H1 (cell line): ENCODE measurements around the gene PGLYRP2. TPM values are rescaled to one million over a fixed set of nuclear protein-coding genes. Genes with fewer than 3 reads are reported as not detected.

Experiments used
- CTCF ChIA-PET: fragments of 300-600 bp; sonication (Branson Sonifier 250); formaldehyde crosslinking; loops from one replicate; lab custom pipeline; 2021; ENCODE audit not compliant: partially characterized antibody; lab: Charles Lee
- POLR2A ChIA-PET: fragments of 300-600 bp; sonication (Branson Sonifier 250); formaldehyde crosslinking; loops from one replicate; lab custom pipeline; 2021; ENCODE audit warnings: inconsistent platforms; ENCODE audit not compliant: partially characterized antibody; lab: Charles Lee
- DNase-seq, 2 experiments: peaks; one replicate each; pipeline versions ENCODE4 v3.0.0 to v3.0.0-alpha.2; 2010 to 2022; ENCODE audit warnings: low spot score in 2 of 2, low read depth in 1 of 2, mixed read lengths in 1 of 2
- FAIRE-seq: peaks from 2 replicates; lab custom pipeline; 2011; peaks lifted over from hg19 to GRCh38; lab: Jason Lieb, UNC
- H2AFZ ChIP-seq: 2 replicates; pipeline ENCODE4 v1.8.1; 2012; ENCODE audit warnings: low read length, inconsistent platforms
- H2AK5ac ChIP-seq: 2 replicates; pipeline ENCODE4 v1.6.1; 2013; ENCODE audit warnings: low read depth, low read length
- H2BK120ac ChIP-seq: replicated peaks from 2 replicates; pipeline ENCODE3; 2013; ENCODE audit warnings: low read depth, low read length, inconsistent platforms
- H2BK12ac ChIP-seq: 2 replicates; pipeline ENCODE4 v1.6.1; 2013; ENCODE audit warnings: low read depth, low read length
- H2BK15ac ChIP-seq: 2 replicates; pipeline ENCODE4 v1.6.1; 2013; ENCODE audit warnings: low read length
- H2BK20ac ChIP-seq: 2 replicates; pipeline ENCODE4 v1.6.1; 2013; ENCODE audit warnings: low read length
- H2BK5ac ChIP-seq: 2 replicates; pipeline ENCODE4 v1.6.1; 2013; ENCODE audit warnings: low read depth, low read length
- H3K14ac ChIP-seq: 2 replicates; pipeline ENCODE4 v1.6.1; 2013; ENCODE audit warnings: inconsistent platforms; ENCODE audit not compliant: insufficient read length
- H3K18ac ChIP-seq: 2 replicates; pipeline ENCODE4 v1.6.1; 2013; ENCODE audit warnings: low read length; ENCODE audit errors: extremely low read depth
- H3K23ac ChIP-seq: 2 replicates; pipeline ENCODE4 v1.6.1; 2013; ENCODE audit warnings: inconsistent platforms; ENCODE audit not compliant: insufficient read length
- H3K23me2 ChIP-seq: 2 replicates; pipeline ENCODE4 v1.6.1; 2013; ENCODE audit warnings: low read depth, low read length
- H3K27ac ChIP-seq: 2 replicates; pipeline ENCODE4 v1.6.1; 2011; ENCODE audit warnings: low read depth, low read length, inconsistent platforms
- H3K27me3 ChIP-seq, 4 experiments: replicated peaks in 1 of 4; 1 replicate in 1 of 4; 2 replicates in 3 of 4; pipeline versions ENCODE4 v1.6.1 to v1.8.1; 2011 to 2013; ENCODE audit warnings: low read length in 3 of 4, mild to moderate bottlenecking in 3 of 4, inconsistent platforms in 2 of 4, mixed read lengths in 2 of 4, moderate library complexity in 1 of 4; ENCODE audit not compliant: control insufficient read depth in 3 of 4, insufficient read depth in 3 of 4; ENCODE audit errors: extremely low read depth in 1 of 4
- H3K36me3 ChIP-seq, 4 experiments: 2 replicates each; pipeline versions ENCODE4 v1.6.1 to v1.8.1; 2011 to 2013; ENCODE audit warnings: mild to moderate bottlenecking in 4 of 4, low read length in 3 of 4, moderate library complexity in 2 of 4, control low read depth in 1 of 4, inconsistent platforms in 1 of 4; ENCODE audit not compliant: insufficient read depth in 4 of 4, control insufficient read depth in 2 of 4
- H3K4ac ChIP-seq: replicated peaks from 2 replicates; pipeline ENCODE3; 2013; ENCODE audit warnings: low read length, low read depth, mixed read lengths, inconsistent platforms; ENCODE audit not compliant: insufficient read length
- H3K4me1 ChIP-seq, 4 experiments: replicated peaks in 1 of 4; 1 replicate in 1 of 4; 2 replicates in 3 of 4; pipeline versions ENCODE4 v1.6.1 to v1.8.1; 2011 to 2013; ENCODE audit warnings: low read length in 3 of 4, inconsistent platforms in 2 of 4, mixed read lengths in 1 of 4; ENCODE audit not compliant: insufficient read depth in 4 of 4, control insufficient read depth in 3 of 4
- H3K4me2 ChIP-seq, 2 experiments: 2 replicates each; pipeline versions ENCODE4 v1.6.1 to v1.8.1; 2011 to 2013; ENCODE audit warnings: low read depth in 2 of 2, low read length in 2 of 2, control low read depth in 1 of 2, inconsistent platforms in 1 of 2, mild to moderate bottlenecking in 1 of 2; ENCODE audit not compliant: insufficient read depth in 1 of 2
- H3K4me3 ChIP-seq, 4 experiments: fragments of 200-600, 300-600 bp in 1 of 4; sonication (generic), shearing (Covaris generic), sonication (Bioruptor Twin) in 1 of 4; 2 replicates each; pipeline versions ENCODE4 v1.5.1 to v1.8.1; 2011 to 2016; ENCODE audit warnings: low read length in 4 of 4, low read depth in 3 of 4, control low read depth in 2 of 4, inconsistent platforms in 2 of 4, mild to moderate bottlenecking in 2 of 4, mixed read lengths in 1 of 4, moderate library complexity in 1 of 4; ENCODE audit not compliant: insufficient read depth in 2 of 4; ENCODE audit errors: extremely low read depth in 1 of 4
- H3K56ac ChIP-seq: replicated peaks from 2 replicates; pipeline ENCODE3; 2013; ENCODE audit warnings: low read depth, mild to moderate bottlenecking, mixed read lengths, low read length, inconsistent platforms; ENCODE audit not compliant: insufficient read length
- H3K79me1 ChIP-seq: 2 replicates; pipeline ENCODE4 v1.6.1; 2013; ENCODE audit warnings: low read depth, low read length, control low read depth
- H3K79me2 ChIP-seq, 2 experiments: 2 replicates each; pipeline versions ENCODE4 v1.6.1 to v1.8.1; 2012 to 2013; ENCODE audit warnings: low read length in 2 of 2, mild to moderate bottlenecking in 2 of 2, inconsistent platforms in 1 of 2; ENCODE audit not compliant: insufficient read depth in 2 of 2, control insufficient read depth in 1 of 2
- H3K9ac ChIP-seq, 4 experiments: replicated peaks in 1 of 4; 1 replicate in 1 of 4; 2 replicates in 3 of 4; pipeline versions ENCODE4 v1.6.1 to v1.8.1; 2011 to 2013; ENCODE audit warnings: low read depth in 3 of 4, low read length in 3 of 4, control low read depth in 2 of 4, mild to moderate bottlenecking in 2 of 4, moderate library complexity in 2 of 4, inconsistent platforms in 1 of 4; ENCODE audit errors: extremely low read depth in 1 of 4
- H3K9me3 ChIP-seq, 2 experiments: 2 replicates each; pipeline versions ENCODE4 v1.6.1 to v1.8.1; 2012 to 2013; ENCODE audit warnings: mild to moderate bottlenecking in 2 of 2, moderate library complexity in 2 of 2, control low read depth in 1 of 2, inconsistent platforms in 1 of 2, low read depth in 1 of 2, low read length in 1 of 2, mixed read lengths in 1 of 2; ENCODE audit not compliant: insufficient read depth in 2 of 2
- H4K20me1 ChIP-seq, 2 experiments: replicated peaks in 1 of 2; 2 replicates each; pipeline versions ENCODE3 to v1.8.1; 2011 to 2013; ENCODE audit warnings: inconsistent platforms in 2 of 2, low read length in 2 of 2, mild to moderate bottlenecking in 1 of 2; ENCODE audit not compliant: insufficient read depth in 2 of 2, control insufficient read depth in 1 of 2
- H4K5ac ChIP-seq: 2 replicates; pipeline ENCODE4 v1.6.1; 2013; ENCODE audit warnings: low read length, low read depth, mixed read lengths, inconsistent platforms; ENCODE audit not compliant: insufficient read length
- H4K8ac ChIP-seq: 2 replicates; pipeline ENCODE4 v1.8.0; 2013; ENCODE audit warnings: mild to moderate bottlenecking, moderate library complexity, low read length, inconsistent platforms; ENCODE audit not compliant: insufficient read depth; ENCODE audit errors: extremely low read depth
- H4K91ac ChIP-seq: replicated peaks from 2 replicates; pipeline ENCODE3; 2013; ENCODE audit warnings: low read length, mixed read lengths, inconsistent platforms; ENCODE audit not compliant: insufficient read length
- JUND ChIP-seq: IDR thresholded peaks from 2 replicates; pipeline ENCODE4 v1.6.1; 2011; ENCODE audit warnings: mild to moderate bottlenecking, improper control_type of control experiment, low read length
- KDM1A ChIP-seq: fragments of 200-600, 300-600 bp; sonication (generic); IDR thresholded peaks from 2 replicates; pipeline ENCODE4 v1.7.1; 2016; ENCODE audit warnings: mild to moderate bottlenecking, low read length, borderline replicate concordance
- MAFK ChIP-seq: IDR thresholded peaks from 2 replicates; pipeline ENCODE4 v1.6.1; 2012; ENCODE audit warnings: low read depth, mild to moderate bottlenecking, improper control_type of control experiment, low read length
- POU5F1 ChIP-seq: IDR thresholded peaks from 2 replicates; pipeline ENCODE4 v1.6.1; 2011; ENCODE audit warnings: low read depth, mild to moderate bottlenecking, low read length, moderate library complexity
- SP1 ChIP-seq: IDR thresholded peaks from 2 replicates; pipeline ENCODE4 v1.6.1; 2011; ENCODE audit warnings: low read depth, low read length
- WGBS, 2 experiments: shearing (Covaris generic) in 1 of 2; methylation state at CpG; one replicate each; pipeline versions ENCODE4 v1.1.6 to v1.1.7; 2013 to 2015; ENCODE audit warnings: low lambda C conversion rate in 2 of 2, mixed read lengths in 2 of 2, inconsistent platforms in 1 of 2, low coverage in 1 of 2, missing lambda C conversion rate in 1 of 2; ENCODE audit not compliant: insufficient replicate concordance in 2 of 2, insufficient coverage in 1 of 2, insufficient read length in 1 of 2; ENCODE audit errors: extremely low coverage in 1 of 2, missing lambda C conversion rate in 1 of 2; 5-methylcytosine and 5-hydroxymethylcytosine counted together
- polyA plus RNA-seq, 7 experiments: library from polyadenylated mRNA; depleted of rRNA in 3 of 7; stranded (reverse) in 5 of 7; unstranded in 2 of 7; fragments of >200 nt in 5 of 7; fragments of 200-250 nt in 2 of 7; gene quantifications; 1 replicate in 5 of 7; 2 replicates in 1 of 7; 4 replicates in 1 of 7; pipeline versions ENCODE4 v1.2.1 to v1.2.3, GENCODE V29; 2011 to 2013; ENCODE audit warnings: missing spikeins in 2 of 7, mixed read lengths in 2 of 7
- total RNA-seq: library from RNA; stranded (reverse); fragmentation: NEBNext Ultra II Directional; extraction: Animal tissue kit (Norgen Biotek cat#: 25700); gene quantifications from 2 replicates; pipeline ENCODE4 v1.2.1, GENCODE V29; 2021

Gene PGLYRP2
- total and polyA plus RNA-seq, 2 of the 8 experiments (the other 6 are each of a cell fraction or from before 2014, with no cell fraction given), result not detected

- ChIA-PET CTCF (no interaction called here), POLR2A (no interaction called here)
- H4K20me1 ChIP-seq, result no peaks in the 10 kb centered on the region
- no peak overlapping the region for H3K23ac ChIP-seq
- no peak overlapping the region for H2BK15ac ChIP-seq
- no peak overlapping the region for H3K4me3 ChIP-seq
- 69% methylated on average over 3 of the region's 3 CpGs; no CpG with 5 or more reads in 1 of the 2 experiments for WGBS, 2 experiments
- FAIRE-seq (no peak), DNase-seq (no peak)
- no peak overlapping the region for H2AK5ac ChIP-seq
- H4K91ac ChIP-seq, result no peak overlapping the region
- no peak overlapping the region for H4K8ac ChIP-seq
- H3K14ac ChIP-seq, result no peak overlapping the region
- no peak overlapping the region for H4K5ac ChIP-seq
- no peak overlapping the region for H2BK5ac ChIP-seq
- H3K18ac ChIP-seq, result no peak overlapping the region
- TF ChIP-seq MAFK (no peak), SP1 (no peak), KDM1A (no peak), POU5F1 (no peak), JUND (no peak)
- H3K4me1 ChIP-seq, result no peaks in the 10 kb centered on the region
- H3K4me2 ChIP-seq, result no peak overlapping the region
- H3K56ac ChIP-seq, result no peak overlapping the region
- no peaks in the 10 kb centered on the region for H3K79me1 ChIP-seq
- peaks cover 47 to 66% of the 10 kb centered on the region in 2 experiments for H3K9me3 ChIP-seq
- no peaks in the 10 kb centered on the region for H3K23me2 ChIP-seq
- no peak overlapping the region for H2BK12ac ChIP-seq
- no peaks in the 10 kb centered on the region for H3K27me3 ChIP-seq
- no peak overlapping the region for H3K4ac ChIP-seq
- H2AFZ ChIP-seq, result no peak overlapping the region
- no peak overlapping the region for H3K9ac ChIP-seq
- no peak overlapping the region for H2BK20ac ChIP-seq
- H3K27ac ChIP-seq, result no peak overlapping the region
- no peak overlapping the region for H2BK120ac ChIP-seq
- no peaks in the 10 kb centered on the region for H3K79me2 ChIP-seq
- H3K36me3 ChIP-seq, result no peaks in the 10 kb centered on the region
These were observed 37.1 kb upstream of the PGLYRP2 start for GRCh38 chr19:15516363-15516762.
